OCI-LY7 (cell line): ENCODE data around the gene STXBP1. TPM values are rescaled to one million over a fixed set of nuclear protein-coding genes. Genes with fewer than 3 reads are reported as not detected.

Experiments used
- BruUV-seq: library from RNA; stranded (reverse); fragments of 400-500 nt; replicated peaks from 2 replicates; lab custom pipeline; 2021; lab: Mats Ljungman, UMichigan
- CTCF ChIA-PET: fragments of 300-600 bp; sonication (Branson Sonifier 250); formaldehyde crosslinking; loops from one replicate; lab custom pipeline; 2022; ENCODE audit warnings: antibody characterized with exemption; ENCODE audit not compliant: unreplicated experiment; lab: Charles Lee
- POLR2A ChIA-PET: fragments of 300-600 bp; sonication (Branson Sonifier 250); formaldehyde crosslinking; loops from one replicate; lab custom pipeline; 2022; ENCODE audit warnings: antibody characterized with exemption; lab: Charles Lee
- DNase-seq: peaks from one replicate; pipeline ENCODE4 v3.0.0-alpha.2; 2015; ENCODE audit warnings: low spot score
- H2AFZ ChIP-seq: fragments of 200-600 bp; sonication (generic), shearing (Covaris generic); 2 replicates; pipeline ENCODE4 v1.6.1; 2014; ENCODE audit warnings: mild to moderate bottlenecking, antibody characterized with exemption, low read length, moderate library complexity
- H3K27ac ChIP-seq: fragments of 200-600 bp; sonication (generic); 2 replicates; pipeline ENCODE4 v1.5.1; 2014; ENCODE audit warnings: mixed run types, low read depth, mild to moderate bottlenecking, moderate library complexity, low read length, inconsistent platforms; ENCODE audit not compliant: poor library complexity, severe bottlenecking
- H3K36me3 ChIP-seq: fragments of 200-600 bp; sonication (generic); 2 replicates; pipeline ENCODE4 v1.6.1; 2014; ENCODE audit warnings: mild to moderate bottlenecking, antibody characterized with exemption, low read length, moderate library complexity, mixed read lengths; ENCODE audit not compliant: insufficient read depth
- H3K4me1 ChIP-seq: fragments of 200-600 bp; sonication (generic); 2 replicates; pipeline ENCODE4 v1.5.1; 2014; ENCODE audit warnings: mild to moderate bottlenecking, low read length; ENCODE audit not compliant: insufficient read depth, poor library complexity, severe bottlenecking
- H3K4me2 ChIP-seq: fragments of 200-600 bp; sonication (generic); 2 replicates; pipeline ENCODE4 v1.6.1; 2014; ENCODE audit warnings: mild to moderate bottlenecking, low read length
- H3K4me3 ChIP-seq: fragments of 200-600 bp; sonication (generic); 2 replicates; pipeline ENCODE4 v1.5.1; 2014; ENCODE audit warnings: mild to moderate bottlenecking, low read depth, low read length; ENCODE audit not compliant: poor library complexity, severe bottlenecking
- H3K79me2 ChIP-seq: fragments of 200-600 bp; sonication (generic); 2 replicates; pipeline ENCODE4 v1.6.1; 2016; ENCODE audit warnings: low read depth, mild to moderate bottlenecking, low read length, moderate library complexity, mixed read lengths; ENCODE audit not compliant: insufficient read depth
- H3K9me2 ChIP-seq: fragments of 200-600 bp; sonication (generic); 2 replicates; pipeline ENCODE4 v1.6.1; 2016; ENCODE audit warnings: mild to moderate bottlenecking, low read length, mixed read lengths; ENCODE audit not compliant: insufficient read depth
- H3K9me3 ChIP-seq: fragments of 200-600 bp; sonication (generic); 2 replicates; pipeline ENCODE4 v1.6.1; 2014; ENCODE audit warnings: mild to moderate bottlenecking, mixed run types, low read length, mixed read lengths
- H4K20me1 ChIP-seq: fragments of 200-600 bp; sonication (generic); 2 replicates; pipeline ENCODE4 v1.6.1; 2014; ENCODE audit warnings: mild to moderate bottlenecking, antibody characterized with exemption, low read length, moderate library complexity, mixed read lengths; ENCODE audit not compliant: insufficient read depth
- CTCF ChIP-seq: fragments of 200-600 bp; sonication (generic); conservative IDR thresholded peaks from 2 replicates; pipeline ENCODE4 v1.5.1; 2014; ENCODE audit warnings: mild to moderate bottlenecking, antibody characterized with exemption, low read length, moderate library complexity, mixed read lengths
- EZH2phosphoT487 ChIP-seq: fragments of 200-600 bp; sonication (generic); IDR thresholded peaks from 2 replicates; pipeline ENCODE4 v1.6.1; 2018; ENCODE audit warnings: low read depth, borderline replicate concordance, mild to moderate bottlenecking, mixed run types, antibody characterized with exemption, low read length, moderate library complexity, mixed read lengths
- intact Hi-C: fragments of 100-400 bp; cut with micrococcal nuclease; formaldehyde crosslinking; loops from one replicate; pipeline ENCODE4 v1.10.0; 2022; ENCODE audit not compliant: unreplicated experiment
- total RNA-seq, 2 experiments: library from RNA; depleted of rRNA in 1 of 2; stranded (reverse); fragments of >200 nt in 1 of 2; shearing (Covaris generic) in 1 of 2; gene quantifications; 2 replicates each; pipeline ENCODE4 v1.2.3, GENCODE V29; 2014 to 2022

The STXBP1 gene
- total RNA-seq, 2 experiments from 2014 or later, result 4.1 to 20.4 TPM

DNA sequence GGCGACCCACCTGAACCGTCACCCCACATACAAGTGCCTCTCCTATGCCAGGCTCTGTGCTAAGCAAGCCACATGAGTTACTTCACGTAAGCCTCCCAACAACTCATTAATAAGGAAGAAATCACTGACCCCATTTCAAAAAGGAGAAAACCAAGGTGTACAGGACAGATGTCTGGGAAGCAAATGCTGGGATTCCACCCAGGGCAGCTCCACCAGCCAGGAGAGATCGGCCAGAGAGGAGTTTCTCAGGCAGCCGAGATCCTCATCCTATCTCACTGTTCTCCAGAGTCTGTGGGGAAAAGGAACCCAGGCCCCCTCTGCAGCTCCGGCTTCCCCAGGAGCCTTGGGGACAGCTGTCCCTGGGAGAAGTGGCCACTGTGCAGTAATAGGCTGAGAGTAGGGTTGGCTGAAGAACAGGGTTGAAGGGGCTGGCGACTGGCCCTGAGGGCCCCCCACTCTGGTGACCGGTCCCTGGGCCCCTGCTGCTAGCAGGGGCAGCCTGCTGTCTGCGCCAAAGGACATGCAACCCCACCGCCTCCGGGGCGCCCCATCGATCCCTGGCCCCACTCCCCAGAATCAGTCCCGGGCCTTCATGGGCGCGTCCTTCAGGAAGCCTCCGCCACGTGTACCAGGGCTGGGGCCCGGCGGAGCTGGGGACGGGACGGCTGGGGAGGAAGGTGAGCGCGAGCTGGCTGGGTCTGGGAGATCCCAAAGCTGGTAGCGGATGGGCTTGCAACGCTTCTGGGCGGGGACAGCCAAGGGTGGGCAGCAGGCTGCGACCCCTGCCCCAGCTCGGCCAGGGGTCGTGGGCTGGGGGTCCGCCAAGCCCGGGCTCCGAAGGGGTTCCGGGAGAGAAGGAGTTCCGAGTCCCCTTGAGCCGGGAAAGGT is 44.1 kb upstream of the STXBP1 start:
- Histone ChIP-seq H3K36me3 (no peaks in the 10 kb centered on the region), H3K9me2 (no peaks in the 10 kb centered on the region), H2AFZ (no peak overlapping the region), H4K20me1 (no peaks in the 10 kb centered on the region; the same call in 1 of the 2 replicates), H3K4me1 (peaks cover 18% of the 10 kb centered on the region), H3K4me2 (peak overlapping the region; percentile 64), H3K9me3 (no peaks in the 10 kb centered on the region), H3K27ac (no peak overlapping the region), H3K79me2 (no peaks in the 10 kb centered on the region), H3K4me3 (no peak overlapping the region)
- TF ChIP-seq CTCF (no peak), EZH2phosphoT487 (no peak)
- intact Hi-C loops, result no loop called here
- DNase-seq, result no peak
- no TSS peak for BruUV-seq
- POLR2A ChIA-PET, result no interaction called here
- CTCF ChIA-PET, result no interaction called here

DNA sequence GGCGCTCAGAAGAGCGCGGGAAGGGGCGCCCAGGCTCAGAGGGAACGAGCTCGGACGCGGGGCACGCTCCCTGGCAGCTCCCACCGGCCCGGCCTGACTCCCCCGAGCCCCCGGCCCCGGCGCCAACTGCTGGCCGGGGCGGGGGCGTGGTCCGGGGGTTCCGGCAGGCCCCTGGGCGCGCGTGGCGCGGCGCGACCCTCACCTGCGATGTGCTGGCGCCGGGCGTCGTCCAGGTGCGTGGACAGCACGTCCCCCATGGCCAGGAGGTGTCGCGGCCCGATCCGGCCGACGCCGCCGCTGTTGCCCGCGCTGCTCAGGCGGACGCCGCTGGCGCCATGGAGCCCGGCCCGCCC is 43.5 kb upstream of the STXBP1 start:
- no peak overlapping the region for H3K27ac ChIP-seq

More for the DNA sequence above, 43.5 kb upstream of the STXBP1 start:
- POLR2A ChIA-PET, result no interaction called here
- TF ChIP-seq EZH2phosphoT487 (no peak), CTCF (no peak)
- Histone ChIP-seq H4K20me1 (no peaks in the 10 kb centered on the region; the same call in 1 of the 2 replicates), H3K4me2 (peak overlapping the region; percentile 64), H3K36me3 (no peaks in the 10 kb centered on the region), H3K4me3 (peak overlapping the region; percentile 56), H2AFZ (no peak overlapping the region), H3K79me2 (no peaks in the 10 kb centered on the region), H3K4me1 (peaks cover 18% of the 10 kb centered on the region), H3K9me3 (no peaks in the 10 kb centered on the region), H3K9me2 (no peaks in the 10 kb centered on the region)
- no peak for DNase-seq
- intact Hi-C loops, result no loop called here
- CTCF ChIA-PET, result no interaction called here
- no TSS peak for BruUV-seq
